H1 (cell line): Measurements from ENCODE around the gene HOXB5. TPM values are rescaled to one million over a fixed set of nuclear protein-coding genes. Genes with fewer than 3 reads are reported as not detected.
A peak's percentile ranks its signal among the peaks of the same experiment; 100 is the strongest.

Experiments
- CTCF ChIA-PET: fragments of 300-600 bp; sonication (Branson Sonifier 250); formaldehyde crosslinking; loops from one replicate; lab custom pipeline; 2021; ENCODE audit not compliant: partially characterized antibody; lab: Charles Lee
- POLR2A ChIA-PET: fragments of 300-600 bp; sonication (Branson Sonifier 250); formaldehyde crosslinking; loops from one replicate; lab custom pipeline; 2021; ENCODE audit warnings: inconsistent platforms; ENCODE audit not compliant: partially characterized antibody; lab: Charles Lee
- DNase-seq, 2 experiments: peaks; one replicate each; pipeline versions ENCODE4 v3.0.0 to v3.0.0-alpha.2; 2010 to 2022; ENCODE audit warnings: low spot score in 2 of 2, low read depth in 1 of 2, mixed read lengths in 1 of 2
- FAIRE-seq: peaks from 2 replicates; lab custom pipeline; 2011; peaks lifted over from hg19 to GRCh38; lab: Jason Lieb, UNC
- H2AFZ ChIP-seq: 2 replicates; pipeline ENCODE4 v1.8.1; 2012; ENCODE audit warnings: low read length, inconsistent platforms
- H2AK5ac ChIP-seq: 2 replicates; pipeline ENCODE4 v1.6.1; 2013; ENCODE audit warnings: low read depth, low read length
- H2BK120ac ChIP-seq: replicated peaks from 2 replicates; pipeline ENCODE3; 2013; ENCODE audit warnings: low read depth, low read length, inconsistent platforms
- H2BK12ac ChIP-seq: 2 replicates; pipeline ENCODE4 v1.6.1; 2013; ENCODE audit warnings: low read depth, low read length
- H2BK15ac ChIP-seq: 2 replicates; pipeline ENCODE4 v1.6.1; 2013; ENCODE audit warnings: low read length
- H2BK20ac ChIP-seq: 2 replicates; pipeline ENCODE4 v1.6.1; 2013; ENCODE audit warnings: low read length
- H2BK5ac ChIP-seq: 2 replicates; pipeline ENCODE4 v1.6.1; 2013; ENCODE audit warnings: low read depth, low read length
- H3K14ac ChIP-seq: 2 replicates; pipeline ENCODE4 v1.6.1; 2013; ENCODE audit warnings: inconsistent platforms; ENCODE audit not compliant: insufficient read length
- H3K18ac ChIP-seq: 2 replicates; pipeline ENCODE4 v1.6.1; 2013; ENCODE audit warnings: low read length; ENCODE audit errors: extremely low read depth
- H3K23ac ChIP-seq: 2 replicates; pipeline ENCODE4 v1.6.1; 2013; ENCODE audit warnings: inconsistent platforms; ENCODE audit not compliant: insufficient read length
- H3K23me2 ChIP-seq: 2 replicates; pipeline ENCODE4 v1.6.1; 2013; ENCODE audit warnings: low read depth, low read length
- H3K27ac ChIP-seq: 2 replicates; pipeline ENCODE4 v1.6.1; 2011; ENCODE audit warnings: low read depth, low read length, inconsistent platforms
- H3K27me3 ChIP-seq, 4 experiments: replicated peaks in 1 of 4; 1 replicate in 1 of 4; 2 replicates in 3 of 4; pipeline versions ENCODE4 v1.6.1 to v1.8.1; 2011 to 2013; ENCODE audit warnings: low read length in 3 of 4, mild to moderate bottlenecking in 3 of 4, inconsistent platforms in 2 of 4, mixed read lengths in 2 of 4, moderate library complexity in 1 of 4; ENCODE audit not compliant: control insufficient read depth in 3 of 4, insufficient read depth in 3 of 4; ENCODE audit errors: extremely low read depth in 1 of 4
- H3K36me3 ChIP-seq, 4 experiments: 2 replicates each; pipeline versions ENCODE4 v1.6.1 to v1.8.1; 2011 to 2013; ENCODE audit warnings: mild to moderate bottlenecking in 4 of 4, low read length in 3 of 4, moderate library complexity in 2 of 4, control low read depth in 1 of 4, inconsistent platforms in 1 of 4; ENCODE audit not compliant: insufficient read depth in 4 of 4, control insufficient read depth in 2 of 4
- H3K4ac ChIP-seq: replicated peaks from 2 replicates; pipeline ENCODE3; 2013; ENCODE audit warnings: low read length, low read depth, mixed read lengths, inconsistent platforms; ENCODE audit not compliant: insufficient read length
- H3K4me1 ChIP-seq, 4 experiments: replicated peaks in 1 of 4; 1 replicate in 1 of 4; 2 replicates in 3 of 4; pipeline versions ENCODE4 v1.6.1 to v1.8.1; 2011 to 2013; ENCODE audit warnings: low read length in 3 of 4, inconsistent platforms in 2 of 4, mixed read lengths in 1 of 4; ENCODE audit not compliant: insufficient read depth in 4 of 4, control insufficient read depth in 3 of 4
- H3K4me2 ChIP-seq, 2 experiments: 2 replicates each; pipeline versions ENCODE4 v1.6.1 to v1.8.1; 2011 to 2013; ENCODE audit warnings: low read depth in 2 of 2, low read length in 2 of 2, control low read depth in 1 of 2, inconsistent platforms in 1 of 2, mild to moderate bottlenecking in 1 of 2; ENCODE audit not compliant: insufficient read depth in 1 of 2
- H3K4me3 ChIP-seq, 4 experiments: fragments of 200-600, 300-600 bp in 1 of 4; sonication (generic), shearing (Covaris generic), sonication (Bioruptor Twin) in 1 of 4; 2 replicates each; pipeline versions ENCODE4 v1.5.1 to v1.8.1; 2011 to 2016; ENCODE audit warnings: low read length in 4 of 4, low read depth in 3 of 4, control low read depth in 2 of 4, inconsistent platforms in 2 of 4, mild to moderate bottlenecking in 2 of 4, mixed read lengths in 1 of 4, moderate library complexity in 1 of 4; ENCODE audit not compliant: insufficient read depth in 2 of 4; ENCODE audit errors: extremely low read depth in 1 of 4
- H3K56ac ChIP-seq: replicated peaks from 2 replicates; pipeline ENCODE3; 2013; ENCODE audit warnings: low read depth, mild to moderate bottlenecking, mixed read lengths, low read length, inconsistent platforms; ENCODE audit not compliant: insufficient read length
- H3K79me1 ChIP-seq: 2 replicates; pipeline ENCODE4 v1.6.1; 2013; ENCODE audit warnings: low read depth, low read length, control low read depth
- H3K79me2 ChIP-seq, 2 experiments: 2 replicates each; pipeline versions ENCODE4 v1.6.1 to v1.8.1; 2012 to 2013; ENCODE audit warnings: low read length in 2 of 2, mild to moderate bottlenecking in 2 of 2, inconsistent platforms in 1 of 2; ENCODE audit not compliant: insufficient read depth in 2 of 2, control insufficient read depth in 1 of 2
- H3K9ac ChIP-seq, 4 experiments: replicated peaks in 1 of 4; 1 replicate in 1 of 4; 2 replicates in 3 of 4; pipeline versions ENCODE4 v1.6.1 to v1.8.1; 2011 to 2013; ENCODE audit warnings: low read depth in 3 of 4, low read length in 3 of 4, control low read depth in 2 of 4, mild to moderate bottlenecking in 2 of 4, moderate library complexity in 2 of 4, inconsistent platforms in 1 of 4; ENCODE audit errors: extremely low read depth in 1 of 4
- H3K9me3 ChIP-seq, 2 experiments: 2 replicates each; pipeline versions ENCODE4 v1.6.1 to v1.8.1; 2012 to 2013; ENCODE audit warnings: mild to moderate bottlenecking in 2 of 2, moderate library complexity in 2 of 2, control low read depth in 1 of 2, inconsistent platforms in 1 of 2, low read depth in 1 of 2, low read length in 1 of 2, mixed read lengths in 1 of 2; ENCODE audit not compliant: insufficient read depth in 2 of 2
- H4K20me1 ChIP-seq, 2 experiments: replicated peaks in 1 of 2; 2 replicates each; pipeline versions ENCODE3 to v1.8.1; 2011 to 2013; ENCODE audit warnings: inconsistent platforms in 2 of 2, low read length in 2 of 2, mild to moderate bottlenecking in 1 of 2; ENCODE audit not compliant: insufficient read depth in 2 of 2, control insufficient read depth in 1 of 2
- H4K5ac ChIP-seq: 2 replicates; pipeline ENCODE4 v1.6.1; 2013; ENCODE audit warnings: low read length, low read depth, mixed read lengths, inconsistent platforms; ENCODE audit not compliant: insufficient read length
- H4K8ac ChIP-seq: 2 replicates; pipeline ENCODE4 v1.8.0; 2013; ENCODE audit warnings: mild to moderate bottlenecking, moderate library complexity, low read length, inconsistent platforms; ENCODE audit not compliant: insufficient read depth; ENCODE audit errors: extremely low read depth
- H4K91ac ChIP-seq: replicated peaks from 2 replicates; pipeline ENCODE3; 2013; ENCODE audit warnings: low read length, mixed read lengths, inconsistent platforms; ENCODE audit not compliant: insufficient read length
- EZH2 ChIP-seq: fragments of 200-600 bp; sonication (generic); IDR thresholded peaks from 2 replicates; pipeline ENCODE4 v1.7.1; 2012; ENCODE audit warnings: low read depth, mild to moderate bottlenecking, moderate library complexity, low read length, inconsistent platforms; ENCODE audit not compliant: severe bottlenecking
- RXRA ChIP-seq: IDR thresholded peaks from 2 replicates; pipeline ENCODE4 v1.6.1; 2011; ENCODE audit warnings: low read depth, mild to moderate bottlenecking, low read length, moderate library complexity; ENCODE audit not compliant: insufficient read depth
- SIN3A ChIP-seq, 2 experiments: IDR thresholded peaks in 1 of 2; conservative IDR thresholded peaks in 1 of 2; 2 replicates each; pipeline ENCODE4 v1.6.1; 2011 to 2012; ENCODE audit warnings: low read length in 2 of 2, improper control_type of control experiment in 1 of 2, low read depth in 1 of 2, mild to moderate bottlenecking in 1 of 2
- SUZ12 ChIP-seq: fragments of 200-600 bp; sonication (generic); IDR thresholded peaks from 2 replicates; pipeline ENCODE4 v1.6.1; 2012; ENCODE audit warnings: mild to moderate bottlenecking, inconsistent platforms, low read length, moderate library complexity, mixed read lengths
- WGBS, 2 experiments: shearing (Covaris generic) in 1 of 2; methylation state at CpG; one replicate each; pipeline versions ENCODE4 v1.1.6 to v1.1.7; 2013 to 2015; ENCODE audit warnings: low lambda C conversion rate in 2 of 2, mixed read lengths in 2 of 2, inconsistent platforms in 1 of 2, low coverage in 1 of 2, missing lambda C conversion rate in 1 of 2; ENCODE audit not compliant: insufficient replicate concordance in 2 of 2, insufficient coverage in 1 of 2, insufficient read length in 1 of 2; ENCODE audit errors: extremely low coverage in 1 of 2, missing lambda C conversion rate in 1 of 2; 5-methylcytosine and 5-hydroxymethylcytosine counted together
- polyA plus RNA-seq, 7 experiments: library from polyadenylated mRNA; depleted of rRNA in 3 of 7; stranded (reverse) in 5 of 7; unstranded in 2 of 7; fragments of >200 nt in 5 of 7; fragments of 200-250 nt in 2 of 7; gene quantifications; 1 replicate in 5 of 7; 2 replicates in 1 of 7; 4 replicates in 1 of 7; pipeline versions ENCODE4 v1.2.1 to v1.2.3, GENCODE V29; 2011 to 2013; ENCODE audit warnings: missing spikeins in 2 of 7, mixed read lengths in 2 of 7
- total RNA-seq: library from RNA; stranded (reverse); fragmentation: NEBNext Ultra II Directional; extraction: Animal tissue kit (Norgen Biotek cat#: 25700); gene quantifications from 2 replicates; pipeline ENCODE4 v1.2.1, GENCODE V29; 2021

HOXB5 gene
- total and polyA plus RNA-seq, 2 of the 8 experiments (the other 6 are each of a cell fraction or from before 2014, with no cell fraction given), result not detected

DNA sequence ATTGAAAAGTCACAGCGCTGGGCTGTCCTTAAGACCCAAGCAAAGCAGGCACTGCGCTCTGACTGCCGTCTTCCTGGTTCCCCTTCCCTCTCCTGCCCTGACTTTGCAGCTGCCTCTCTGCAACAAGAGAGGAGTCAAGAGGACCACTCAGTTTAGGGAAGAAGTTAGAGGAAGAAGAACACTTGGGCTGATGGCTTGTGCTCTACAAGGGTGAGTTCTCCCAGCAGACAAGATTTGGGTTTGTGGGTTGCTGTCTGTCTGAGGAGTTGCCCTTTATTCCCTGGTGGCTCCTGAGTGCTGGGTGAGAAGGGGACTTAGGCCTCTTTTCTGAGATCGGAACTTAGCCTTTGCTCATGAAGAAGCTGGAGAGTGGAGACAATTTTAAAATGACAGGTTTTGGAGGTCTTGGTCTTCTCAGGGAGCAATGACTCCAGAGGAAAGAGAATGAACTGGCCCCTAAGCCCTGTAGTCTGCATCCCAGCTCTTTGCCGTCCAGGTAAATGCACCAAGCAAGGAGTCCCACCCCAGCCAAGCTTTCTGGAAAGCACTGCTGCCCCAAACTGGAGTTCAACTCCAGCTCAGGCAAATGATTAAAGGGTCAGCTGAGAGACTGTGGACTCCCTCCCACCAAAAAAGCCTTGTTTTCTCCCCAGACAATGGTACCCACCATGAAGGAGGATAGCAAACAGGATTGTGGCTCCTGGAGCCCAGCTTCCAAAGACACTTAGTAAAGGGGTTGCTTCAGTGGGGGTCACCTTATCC, 35.3 kb upstream of the HOXB5 start:
- peaks cover 35 to 36% of the 10 kb centered on the region in 2 experiments for H4K20me1 ChIP-seq
- ChIA-PET CTCF (interaction anchor here (1.0 to 4.6 kb wide), 8 partner anchors 8 to 382 kb away, joined by 3 to 30 read pairs (median 4); partner anchors contain the start of genes HOXB3, HOXB5 and HOXB8), POLR2A (no interaction called here)
- H3K79me2 ChIP-seq, result no peaks in the 10 kb centered on the region
- no peak overlapping the region for H2BK120ac ChIP-seq
- H3K4me3 ChIP-seq, result no peak overlapping the region
- peaks cover 0 to under 1% (median 0%) of the 10 kb centered on the region in 4 experiments; a peak in 1 of 8 replicates for H3K36me3 ChIP-seq
- no peak overlapping the region for H4K5ac ChIP-seq
- H3K4me2 ChIP-seq, result no peak overlapping the region
- WGBS, 2 experiments, result 42% methylated on average over 5 of the region's 5 CpGs; no CpG with 5 or more reads in 1 of the 2 experiments
- no peak overlapping the region for H2BK20ac ChIP-seq
- no peak overlapping the region for H4K91ac ChIP-seq
- H3K23me2 ChIP-seq, result peaks cover 2% of the 10 kb centered on the region; the same call in 1 of the 2 replicates
- H3K27me3 ChIP-seq, result peaks cover 98 to 100% (median 100%) of the 10 kb centered on the region in 4 experiments
- H3K9ac ChIP-seq, result no peak overlapping the region
- no peak overlapping the region for H2BK5ac ChIP-seq
- H2AK5ac ChIP-seq, result peak overlapping the region; percentile 56; the same call in 1 of the 2 replicates
- H3K79me1 ChIP-seq, result no peaks in the 10 kb centered on the region
- H3K27ac ChIP-seq, result no peak overlapping the region
- no peak overlapping the region for H3K23ac ChIP-seq
- no peak overlapping the region for H3K4ac ChIP-seq
- no peak overlapping the region; the same call in 1 of the 2 replicates for H4K8ac ChIP-seq
- H2BK15ac ChIP-seq, result no peak overlapping the region
- no peaks in the 10 kb centered on the region for H3K9me3 ChIP-seq
- no peak overlapping the region for H3K18ac ChIP-seq
- H3K56ac ChIP-seq, result no peak overlapping the region
- H2AFZ ChIP-seq, result no peak overlapping the region
- DNase-seq, result no peak
- no peak for TF ChIP-seq RXRA
- TF ChIP-seq SUZ12, result peak; percentile 71
- TF ChIP-seq SIN3A (conservative IDR thresholded peaks at IDR 0.05 in 1 of 2, IDR thresholded peaks at IDR 0.05 in 1 of 2; ENCODE audit: low read depth in 1 of 2, low read length in 2 of 2), result no peak
- peak; percentile 82 for TF ChIP-seq EZH2
- TF ChIP-seq, all 59 proteins: peak for 2
- no peak for FAIRE-seq
- no peak overlapping the region for H2BK12ac ChIP-seq
- H3K14ac ChIP-seq, result no peak overlapping the region
- peaks cover 0 to 16% (median 5%) of the 10 kb centered on the region in 4 experiments; a peak in 5 of 7 replicates for H3K4me1 ChIP-seq
